ENCODE results near the gene LPIN2.
"Not testable (repeated sequence)": the region's sequence is repeated elsewhere in the genome, so short reads cannot be mapped to it uniquely, and the experiment has no call there.

The LPIN2 gene

DNA sequence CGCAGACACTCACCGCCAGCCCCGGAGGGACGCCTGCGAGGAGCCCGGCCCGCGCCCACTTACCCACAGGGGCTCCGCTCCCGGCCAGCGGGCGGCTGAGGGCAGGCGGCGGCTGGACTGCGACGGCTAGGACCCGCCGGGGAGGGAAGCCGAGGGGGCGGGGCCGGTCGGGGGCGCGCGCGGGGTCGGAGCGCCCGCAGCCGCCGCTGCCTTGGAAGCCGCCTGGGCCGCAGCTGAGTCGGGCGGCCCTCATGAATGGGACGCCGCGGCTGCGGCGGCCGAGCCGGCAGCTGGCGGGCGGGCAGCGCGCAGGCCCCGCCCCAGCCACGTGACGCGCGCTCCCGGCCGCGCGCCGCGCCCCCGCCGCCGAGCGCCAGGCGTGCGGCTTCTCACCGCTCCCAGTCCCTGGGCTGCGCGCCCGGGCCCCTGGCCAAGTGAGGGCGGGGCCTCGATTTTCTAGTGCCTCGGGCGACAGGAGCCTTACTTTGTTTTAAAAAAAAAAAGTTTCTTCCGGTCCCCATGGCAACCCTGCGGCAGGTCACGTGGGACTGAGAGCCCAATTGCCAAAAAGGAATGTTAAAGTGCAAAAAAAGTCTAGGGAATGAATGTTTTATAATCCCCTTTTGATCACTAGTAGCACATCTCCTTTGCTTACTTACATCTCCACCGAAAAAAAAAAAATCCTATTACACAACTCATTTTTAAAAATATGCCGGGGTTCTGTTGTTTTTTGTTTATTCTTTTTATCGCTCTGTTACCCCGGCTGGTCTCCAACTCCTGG is at the start of gene LPIN2:
Gene LPIN2, minus strand, starts transcription at position 121 of the 781 bp plus-strand sequence. CDS start 52,304 bp downstream, outside the sequence.
- DNase-seq, result peak; percentile 100

DNA sequence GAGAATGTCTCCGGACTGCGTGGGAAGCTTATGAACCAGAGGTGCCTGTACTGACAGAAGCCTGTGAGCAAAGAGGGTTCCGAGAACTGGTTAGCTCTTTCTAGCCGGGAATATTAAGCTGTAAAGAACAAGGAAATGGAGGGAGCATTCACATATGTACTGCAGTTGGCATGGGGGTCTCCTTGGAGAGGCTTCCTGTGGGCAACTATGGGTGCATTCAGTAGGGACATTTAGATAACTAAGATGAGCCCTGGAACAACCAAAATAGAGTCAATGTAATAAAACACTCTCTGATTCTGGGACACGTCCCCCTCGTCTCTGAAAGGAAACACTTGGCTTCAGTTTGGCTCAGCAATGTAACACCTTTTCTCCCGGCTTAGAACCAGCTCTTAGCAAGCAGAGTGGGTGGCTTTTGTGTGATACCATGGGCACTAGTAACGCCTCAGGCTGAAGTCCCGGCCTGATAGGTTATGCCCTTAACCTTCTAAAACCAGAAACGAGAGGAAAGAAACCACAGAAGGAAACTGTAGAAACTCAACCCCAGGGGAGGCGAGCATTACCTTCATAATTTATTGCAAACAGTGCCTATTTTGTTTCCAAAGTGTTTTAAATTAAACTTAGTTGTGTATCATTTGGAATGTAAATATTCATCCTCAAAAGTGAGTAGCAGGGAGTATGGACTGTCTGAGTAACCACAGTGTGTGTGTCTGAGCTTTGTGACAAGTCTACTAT is 48.8 kb upstream of the LPIN2 start:
- DNase-seq, result no peak

DNA sequence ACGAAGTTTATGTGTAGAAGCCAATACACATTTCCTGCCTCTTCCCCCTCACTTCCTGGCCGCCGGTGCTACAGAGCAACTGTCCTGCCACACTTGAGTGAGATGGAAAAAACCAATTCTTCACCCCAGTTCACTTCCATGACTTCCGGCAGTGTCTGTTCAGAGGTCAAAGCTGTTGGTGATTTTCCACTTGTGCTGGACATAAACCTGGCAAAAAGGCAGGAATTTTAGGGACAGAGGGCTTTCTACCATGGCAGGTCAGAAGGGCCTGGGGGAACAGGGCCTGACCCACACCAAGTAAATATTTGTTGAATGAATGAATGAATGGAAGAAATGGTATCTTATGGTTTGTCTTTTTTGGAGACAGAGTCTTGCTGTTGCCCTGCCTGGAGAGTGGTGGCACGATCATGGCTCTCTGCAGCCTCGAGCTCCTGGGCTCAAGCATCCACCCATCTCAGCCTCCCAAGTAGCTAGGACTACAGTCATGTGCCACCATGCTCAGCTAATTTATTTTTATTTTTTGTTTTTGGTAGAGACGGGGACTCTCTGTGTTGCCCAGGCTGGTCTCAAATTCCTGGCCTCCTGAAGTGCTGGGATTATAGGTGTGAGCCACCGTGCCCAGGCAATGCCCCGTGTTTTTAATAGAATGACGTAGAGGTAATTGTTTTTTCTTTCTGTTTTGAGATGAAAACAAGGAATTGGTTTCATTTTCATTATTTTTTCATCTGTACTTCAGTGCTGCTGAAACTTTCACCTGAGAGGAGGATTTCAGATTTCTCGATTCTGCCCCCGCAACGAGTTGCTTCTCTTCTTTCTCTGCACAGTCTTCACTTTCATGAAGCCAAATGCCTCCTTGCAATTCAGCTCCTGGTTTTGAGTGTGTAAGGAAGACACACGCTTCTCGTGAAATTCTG is 48.0 kb upstream of the LPIN2 start:
- DNase-seq, result no peak

DNA sequence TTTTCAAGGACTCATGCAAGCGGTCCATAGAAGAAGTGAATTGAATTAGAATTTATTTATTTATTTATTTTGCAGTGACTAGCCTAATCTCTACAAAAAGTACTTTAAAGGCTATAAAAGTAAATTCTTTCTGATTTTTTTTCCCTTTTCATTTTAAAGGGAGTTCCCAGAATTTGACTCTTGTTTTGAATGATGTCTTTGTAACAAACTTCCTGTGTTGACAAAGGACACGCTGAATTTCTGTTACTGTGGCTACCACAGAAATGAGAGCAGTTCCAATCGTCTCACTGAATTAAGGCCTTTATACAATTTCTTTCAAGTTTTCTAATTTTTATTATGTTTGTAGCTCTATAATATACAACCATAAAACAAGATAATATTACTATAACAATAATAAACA is 46.3 kb upstream of the LPIN2 start:
- no peak for DNase-seq

- no peak for DNase-seq
These were observed 45.6 kb upstream of the LPIN2 start for GRCh38 chr18:3058328-3059191.

- no peak for DNase-seq
These were observed 44.6 kb upstream of the LPIN2 start for GRCh38 chr18:3057526-3057925.

DNA sequence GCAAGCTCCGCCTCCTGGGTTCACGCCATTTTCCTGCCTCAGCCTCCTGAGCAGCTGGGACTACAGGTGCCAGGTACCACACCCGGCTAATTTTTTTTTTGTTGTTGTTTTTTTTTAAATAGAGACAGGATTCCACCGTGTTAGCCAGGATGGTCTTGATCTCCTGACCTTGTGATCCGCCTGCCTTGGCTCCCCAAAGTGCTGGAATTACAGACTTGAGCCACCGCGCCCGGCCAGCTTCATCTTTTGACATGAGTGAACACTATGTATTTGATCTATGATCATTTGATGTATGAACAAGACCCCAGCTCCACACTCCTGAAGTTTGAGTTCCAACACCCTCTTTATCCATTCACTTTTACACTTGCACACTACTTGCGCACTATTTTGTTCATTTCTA is 43.4 kb upstream of the LPIN2 start:
- DNase-seq, result no peak

DNA sequence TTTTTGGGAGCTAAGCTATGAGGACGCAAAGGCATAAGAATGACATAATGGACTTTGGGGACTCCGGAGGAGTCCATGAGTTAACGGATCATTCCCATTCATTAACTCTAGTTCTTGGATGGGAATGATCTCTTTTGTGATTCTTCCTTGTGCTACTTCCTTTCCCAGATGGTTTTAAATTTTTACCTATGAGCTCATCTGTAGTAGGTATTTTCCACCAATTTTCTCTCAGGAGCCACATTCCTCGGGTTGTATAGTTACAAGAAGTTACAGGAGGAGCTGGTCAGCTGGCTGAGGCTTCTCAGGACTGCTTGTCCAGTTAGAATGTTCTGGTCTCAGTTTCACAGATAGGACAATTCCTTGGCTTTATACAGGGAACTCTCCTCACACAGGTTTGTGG is 42.9 kb upstream of the LPIN2 start:
- no peak for DNase-seq

- no peak for DNase-seq
These were observed 42.3 kb upstream of the LPIN2 start for GRCh38 chr18:3055186-3055728.

DNA sequence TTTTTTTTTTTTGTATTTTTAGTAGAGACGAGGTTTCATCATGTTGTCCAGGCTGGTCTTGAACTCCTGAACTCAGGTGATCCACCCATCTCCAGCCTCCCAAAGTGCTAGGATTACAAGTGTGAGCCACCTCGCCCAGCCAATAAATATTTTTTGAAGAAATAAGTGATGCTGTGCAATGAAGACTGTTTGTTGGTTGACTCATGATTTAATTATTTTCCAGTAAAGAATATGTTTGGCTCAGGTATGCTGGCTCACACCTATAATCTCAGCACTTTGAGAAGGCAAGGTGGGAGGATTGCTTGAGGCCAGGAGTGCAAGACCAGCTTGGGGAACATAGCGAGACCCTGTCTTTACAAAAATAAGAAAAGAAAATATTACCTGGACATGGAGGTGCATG is 41.8 kb upstream of the LPIN2 start:
- no peak for DNase-seq

DNA sequence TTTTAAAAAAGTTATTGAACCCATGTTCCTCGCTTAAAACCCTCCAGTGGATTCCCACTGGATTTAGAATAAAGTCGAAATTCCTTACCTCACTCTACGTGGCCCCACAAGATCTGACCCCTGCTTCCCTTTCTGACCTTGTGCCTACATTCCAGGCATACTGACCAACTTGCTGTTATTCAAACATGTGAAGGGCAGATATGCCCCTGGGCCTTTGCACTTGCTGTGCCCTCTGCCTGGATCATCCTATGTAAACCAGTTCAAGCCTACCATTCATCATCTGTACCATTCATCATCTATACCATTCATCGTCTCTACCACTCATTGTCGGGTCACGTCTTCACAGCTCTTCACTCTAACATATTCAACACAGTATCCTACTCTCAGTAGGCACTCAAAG is 41.3 kb upstream of the LPIN2 start:
- no peak for DNase-seq

DNA sequence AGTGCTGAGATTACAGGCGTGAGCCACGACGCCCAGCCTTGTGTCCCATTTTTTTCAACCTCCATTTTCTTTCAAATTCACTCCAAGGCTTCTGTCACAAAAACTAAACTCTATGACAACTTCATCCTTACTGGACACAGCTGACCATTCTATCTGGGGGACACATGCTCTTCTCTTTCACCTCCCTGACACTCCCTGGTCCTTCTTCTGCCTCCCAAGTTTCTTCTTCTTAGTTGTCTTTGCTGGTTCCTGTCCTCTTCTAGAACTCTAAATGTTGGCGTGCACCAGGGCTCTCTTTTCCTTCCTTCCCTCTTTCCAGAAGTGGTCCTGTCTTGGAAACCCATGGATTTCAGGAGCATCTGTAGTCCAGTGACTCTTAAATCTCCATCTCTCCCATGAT is 40.1 kb upstream of the LPIN2 start:
- no peak for DNase-seq

- no peak for DNase-seq
These were observed 39.4 kb upstream of the LPIN2 start for GRCh38 chr18:3052411-3052758.

- no peak for DNase-seq
These were observed 38.9 kb upstream of the LPIN2 start for GRCh38 chr18:3051718-3052410.

DNA sequence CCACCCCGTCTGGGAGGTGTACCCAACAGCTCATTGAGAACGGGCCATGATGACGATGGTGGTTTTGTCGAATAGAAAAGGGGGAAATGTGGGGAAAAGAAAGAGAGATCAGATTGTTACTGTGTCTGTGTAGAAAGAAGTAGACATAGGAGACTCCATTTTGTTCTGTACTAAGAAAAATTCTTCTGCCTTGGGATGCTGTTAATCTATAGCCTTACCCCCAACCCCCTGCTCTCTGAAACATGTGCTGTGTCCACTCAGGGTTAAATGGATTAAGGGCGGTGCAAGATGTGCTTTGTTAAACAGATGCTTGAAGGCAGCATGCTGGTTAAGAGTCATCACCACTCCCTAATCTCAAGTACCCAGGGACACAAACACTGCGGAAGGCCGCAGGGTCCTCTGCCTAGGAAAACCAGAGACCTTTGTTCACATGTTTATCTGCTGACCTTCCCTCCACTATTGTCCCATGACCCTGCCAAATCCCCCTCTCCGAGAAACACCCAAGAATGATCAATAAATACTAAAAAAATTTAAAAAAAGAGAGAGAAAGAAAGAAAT is 37.0 kb upstream of the LPIN2 start:
- not testable (repeated sequence) for DNase-seq

DNA sequence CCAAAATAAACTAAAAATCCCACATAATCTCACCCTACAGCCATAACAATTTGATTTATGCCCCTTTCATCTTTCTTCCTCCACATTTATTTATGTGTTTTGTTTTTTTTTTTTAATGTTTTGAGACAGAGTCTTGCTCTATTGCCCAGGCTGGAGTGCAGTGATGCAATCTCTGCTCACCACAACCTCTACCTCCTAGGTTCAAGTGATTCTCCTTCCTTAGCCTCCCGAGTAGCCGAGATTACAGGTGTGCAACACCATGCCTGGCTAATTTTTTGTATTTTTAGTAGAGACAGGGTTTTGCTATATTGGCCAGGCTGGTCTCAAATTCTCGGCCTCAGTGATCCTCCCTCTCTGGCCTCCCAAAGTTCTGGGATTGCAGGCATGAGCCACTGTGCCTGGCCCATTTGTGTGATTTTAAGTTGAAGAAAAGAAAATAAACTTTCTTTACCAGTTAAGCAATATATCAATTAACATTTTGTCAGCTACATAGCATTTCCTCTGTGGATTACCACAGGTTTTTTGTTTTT is 35.9 kb upstream of the LPIN2 start:
- no peak for DNase-seq

GRCh38 chr18:3048121-3048520 is 35.2 kb upstream of the LPIN2 start:
- DNase-seq, result no peak

GRCh38 chr18:3046216-3046808 is 33.4 kb upstream of the LPIN2 start:
- no peak for DNase-seq

- DNase-seq, result no peak
These were observed 32.2 kb upstream of the LPIN2 start for GRCh38 chr18:3044931-3045698.

DNA sequence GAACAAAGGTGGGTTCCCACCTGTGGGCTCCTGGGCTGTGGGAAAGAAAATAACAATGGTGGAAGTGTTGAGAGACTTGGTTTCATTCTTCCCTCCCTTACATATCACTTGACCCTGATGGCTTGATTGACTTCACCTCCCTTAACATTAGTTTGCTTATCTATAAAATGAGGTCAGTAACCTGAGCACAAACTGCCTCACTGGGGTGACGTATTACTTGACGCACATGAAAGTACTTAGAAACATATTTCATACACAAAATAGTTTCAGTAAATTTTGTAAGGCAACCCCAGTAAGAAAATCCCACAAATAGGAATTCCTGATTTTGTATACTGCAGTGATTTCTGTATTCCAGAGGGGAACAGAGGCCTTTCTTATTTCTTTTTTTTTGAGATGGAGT is 29.4 kb upstream of the LPIN2 start:
- no peak for DNase-seq

Data from right forelimb (tissue), 1 donor.